Epithelial cell of proximal tubule (primary cell): Measurements from ENCODE around the gene SPINT2. TPM values are rescaled to one million over a fixed set of nuclear protein-coding genes. Genes with fewer than 3 reads are reported as not detected.
"Not testable (repeated sequence)": the region's sequence is repeated elsewhere in the genome, so short reads cannot be mapped to it uniquely, and the experiment has no call there.

Source experiments
- DNase-seq: peaks from one replicate; pipeline ENCODE4 v3.0.0-alpha.2; 2011; ENCODE audit warnings: low read depth
- H3K4me3 ChIP-seq: 2 replicates; pipeline ENCODE4 v1.5.1; 2011; ENCODE audit warnings: low read depth, mild to moderate bottlenecking, low read length
- total RNA-seq: library from RNA; depleted of rRNA; stranded (reverse); fragments of >200 nt; gene quantifications from 2 replicates; pipeline ENCODE4 v1.2.3, GENCODE V29; 2015
- TF ChIP-seq, protein P1 (sequence below): conservative IDR thresholded peaks from 2 replicates; pipeline ENCODE4 v1.5.1; 2012; ENCODE audit warnings: low read depth, mild to moderate bottlenecking, low read length

The SPINT2 gene
- total RNA-seq, 1 donor from 2014 or later = 548 TPM

DNA sequence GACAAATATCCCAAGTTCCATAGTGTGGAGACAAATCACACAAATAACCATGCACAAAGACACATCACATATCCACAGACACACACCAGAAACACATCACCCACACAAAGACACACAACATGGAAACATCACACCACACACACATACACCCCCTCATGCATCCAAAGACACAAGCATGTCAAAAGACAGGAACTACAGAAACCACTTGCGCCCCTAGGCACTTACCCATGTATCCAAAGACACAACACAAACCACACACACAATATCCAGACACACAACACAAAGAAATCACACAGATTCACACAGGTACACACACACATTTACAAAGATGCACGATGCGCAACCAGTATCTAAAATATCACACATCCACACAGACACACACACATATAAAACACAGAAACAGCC lies 41.3 kb upstream of the SPINT2 start:
- no peak overlapping the region for H3K4me3 ChIP-seq
- no peak for DNase-seq
- TF ChIP-seq, protein P1, sequence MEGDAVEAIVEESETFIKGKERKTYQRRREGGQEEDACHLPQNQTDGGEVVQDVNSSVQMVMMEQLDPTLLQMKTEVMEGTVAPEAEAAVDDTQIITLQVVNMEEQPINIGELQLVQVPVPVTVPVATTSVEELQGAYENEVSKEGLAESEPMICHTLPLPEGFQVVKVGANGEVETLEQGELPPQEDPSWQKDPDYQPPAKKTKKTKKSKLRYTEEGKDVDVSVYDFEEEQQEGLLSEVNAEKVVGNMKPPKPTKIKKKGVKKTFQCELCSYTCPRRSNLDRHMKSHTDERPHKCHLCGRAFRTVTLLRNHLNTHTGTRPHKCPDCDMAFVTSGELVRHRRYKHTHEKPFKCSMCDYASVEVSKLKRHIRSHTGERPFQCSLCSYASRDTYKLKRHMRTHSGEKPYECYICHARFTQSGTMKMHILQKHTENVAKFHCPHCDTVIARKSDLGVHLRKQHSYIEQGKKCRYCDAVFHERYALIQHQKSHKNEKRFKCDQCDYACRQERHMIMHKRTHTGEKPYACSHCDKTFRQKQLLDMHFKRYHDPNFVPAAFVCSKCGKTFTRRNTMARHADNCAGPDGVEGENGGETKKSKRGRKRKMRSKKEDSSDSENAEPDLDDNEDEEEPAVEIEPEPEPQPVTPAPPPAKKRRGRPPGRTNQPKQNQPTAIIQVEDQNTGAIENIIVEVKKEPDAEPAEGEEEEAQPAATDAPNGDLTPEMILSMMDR = no peak

DNA sequence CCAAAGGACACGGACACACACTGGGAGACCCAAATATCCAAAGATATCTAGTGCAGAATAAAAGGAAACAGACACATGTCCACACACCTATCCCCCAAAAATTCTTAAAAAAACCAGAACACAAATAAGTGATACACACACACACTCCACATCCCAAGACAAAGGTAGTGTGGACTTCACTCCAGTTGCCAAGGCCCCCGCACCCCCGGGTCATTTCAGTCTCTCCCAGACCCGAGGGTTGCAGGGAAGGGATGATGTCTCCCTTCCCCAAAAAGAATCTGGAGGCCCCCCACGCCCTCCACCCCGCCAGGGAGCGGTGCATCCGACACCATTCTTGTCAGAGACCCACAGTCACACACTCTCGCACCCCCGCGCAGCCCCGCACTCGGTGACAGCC lies 40.8 kb upstream of the SPINT2 start:
- TF ChIP-seq, protein P1 = no peak
- no peak for DNase-seq
- H3K4me3 ChIP-seq = peak overlapping the region; percentile 62

DNA sequence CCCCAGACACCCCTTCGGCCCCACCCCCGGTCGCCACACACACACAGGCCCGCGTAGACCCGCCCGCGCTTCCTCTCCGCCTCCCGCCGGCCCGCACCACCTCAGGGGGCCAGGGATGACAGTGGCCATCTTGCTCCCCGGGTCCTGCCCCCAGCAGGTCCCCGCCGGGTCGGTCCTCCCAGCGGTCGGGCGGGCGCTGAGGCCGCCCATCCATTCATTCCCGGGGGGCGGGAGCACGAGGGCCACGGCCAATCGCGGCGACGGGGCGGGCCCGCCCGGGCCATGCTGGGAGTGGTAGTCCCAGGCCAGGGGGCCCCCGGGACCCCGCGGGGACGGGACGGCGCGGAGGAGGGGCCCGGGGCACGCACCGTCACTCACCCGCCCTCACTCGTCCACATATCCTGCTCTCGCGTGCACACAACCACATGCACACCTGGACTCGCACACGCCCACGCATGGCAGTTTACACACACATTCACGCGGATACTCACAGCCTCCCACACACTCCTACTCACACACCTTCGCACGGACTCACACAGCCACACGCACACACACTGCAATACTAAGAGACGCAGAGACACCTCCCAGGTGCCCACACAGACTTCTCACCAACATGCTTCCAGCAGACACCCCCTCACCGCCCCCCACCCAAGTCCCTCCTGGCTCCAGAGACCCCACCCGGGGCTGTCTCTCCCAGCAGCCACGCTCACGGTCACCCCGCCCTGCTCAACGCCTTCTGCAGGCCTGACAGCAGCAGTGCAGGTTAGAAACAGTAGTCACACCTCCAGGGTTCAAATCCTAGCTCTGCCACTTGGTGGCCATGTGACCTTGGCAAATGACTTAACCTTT lies 40.1 kb upstream of the SPINT2 start, which contains the start of gene DPF1:
Gene DPF1 (minus strand): TSS at position 209 of the 849 bp plus-strand sequence. CDS start 80 bp downstream, at position 129.
- H3K4me3 ChIP-seq = peak within 1 kb of the TSS; percentile 62
- TF ChIP-seq, protein P1 = no peak
- DNase-seq = no peak

DNA sequence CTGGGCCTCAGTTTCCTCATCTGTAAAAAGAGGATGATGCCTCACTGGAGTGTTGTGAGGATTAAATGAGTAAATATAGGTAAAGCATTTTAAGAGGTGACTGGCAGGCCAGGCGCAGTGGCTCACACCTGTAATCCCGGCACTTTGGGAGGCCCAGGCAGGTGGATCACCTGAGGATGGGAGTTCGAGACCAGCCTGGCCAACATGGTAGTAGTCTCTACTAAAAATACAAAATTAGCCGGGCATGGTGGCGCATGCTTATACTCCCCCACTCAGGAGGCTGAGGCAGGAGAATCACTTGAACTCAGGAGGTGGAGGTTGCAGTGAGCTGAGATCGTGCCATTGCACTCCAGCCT lies 39.5 kb upstream of the SPINT2 start:
- not testable (repeated sequence) for H3K4me3 ChIP-seq, DNase-seq

- no peak for DNase-seq
- TF ChIP-seq, protein P1 = no peak
- H3K4me3 ChIP-seq = no peak overlapping the region
Observed at GRCh38 chr19:38227287-38228004, 36.9 kb upstream of the SPINT2 start.

DNA sequence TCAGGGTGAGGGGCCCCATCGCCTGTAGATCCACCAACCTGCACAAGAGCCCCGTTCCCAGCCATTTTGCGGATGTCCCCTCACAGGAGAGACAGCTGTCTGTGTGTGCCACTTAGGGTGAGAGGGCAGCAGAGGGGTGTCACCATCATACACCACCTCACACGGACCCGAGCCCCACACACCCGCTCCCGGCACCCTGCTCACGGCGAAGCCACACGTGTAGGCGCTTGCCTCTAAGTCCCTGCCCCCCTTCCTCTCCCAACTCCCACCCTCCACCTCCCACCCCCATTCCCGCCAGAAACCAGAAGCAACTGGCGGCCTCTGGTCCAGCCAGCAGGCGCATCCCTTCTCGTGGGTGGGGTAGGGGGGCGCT lies 36.4 kb upstream of the SPINT2 start:
- H3K4me3 ChIP-seq = no peak overlapping the region
- TF ChIP-seq, protein P1 = no peak
- no peak for DNase-seq
